Middle frontal gyrus (tissue), 1 donor: ENCODE data around the gene TMEM242.
"Not testable (repeated sequence)": the region's sequence is repeated elsewhere in the genome, so short reads cannot be mapped to it uniquely, and the experiment has no call there.

Source experiments
- DNase-seq: peaks from one replicate; pipeline ENCODE4 v3.0.0-alpha.2; 2015; ENCODE audit warnings: low spot score; ENCODE audit errors: extremely low spot score

Gene TMEM242

GRCh38 chr6:157323255-157323965, at the start of gene TMEM242:
Gene TMEM242 (minus strand): TSS chr6:157323519. CDS start chr6:157323499, 20 bp downstream.
- peak; percentile 87 for DNase-seq

- DNase-seq: no peak
Measured at GRCh38 chr6:157372501-157373280, 49.4 kb upstream of the TMEM242 start.

- DNase-seq: no peak
Measured at GRCh38 chr6:157370755-157371154, 47.4 kb upstream of the TMEM242 start.

GRCh38 chr6:157368359-157369049, 45.2 kb upstream of the TMEM242 start:
- DNase-seq: no peak

GRCh38 chr6:157366648-157367047, 43.3 kb upstream of the TMEM242 start:
- DNase-seq: no peak

GRCh38 chr6:157364705-157365104, 41.4 kb upstream of the TMEM242 start:
- DNase-seq: no peak

- no peak for DNase-seq
Measured at GRCh38 chr6:157361886-157362285, 38.6 kb upstream of the TMEM242 start.

GRCh38 chr6:157358287-157358686, 35.0 kb upstream of the TMEM242 start:
- no peak for DNase-seq

- DNase-seq: no peak
Measured at GRCh38 chr6:157346373-157346772, 23.1 kb upstream of the TMEM242 start.

- DNase-seq: no peak
Measured at GRCh38 chr6:157343732-157344131, 20.4 kb upstream of the TMEM242 start.

- no peak for DNase-seq
Measured at GRCh38 chr6:157339432-157339831, 16.1 kb upstream of the TMEM242 start.

- no peak for DNase-seq
Measured at GRCh38 chr6:157337751-157338150, 14.4 kb upstream of the TMEM242 start.

GRCh38 chr6:157337276-157337675, 14.0 kb upstream of the TMEM242 start:
- DNase-seq: not testable (repeated sequence)

- DNase-seq: no peak
Measured at GRCh38 chr6:157335829-157336228, 12.5 kb upstream of the TMEM242 start.

- no peak for DNase-seq
Measured at GRCh38 chr6:157333956-157334355, 10.6 kb upstream of the TMEM242 start.

GRCh38 chr6:157333537-157333936, 10.2 kb upstream of the TMEM242 start:
- DNase-seq: no peak

- no peak for DNase-seq
Measured at GRCh38 chr6:157332813-157333212, 9.5 kb upstream of the TMEM242 start.

GRCh38 chr6:157330831-157331230, 7.5 kb upstream of the TMEM242 start:
- no peak for DNase-seq

GRCh38 chr6:157329829-157330228, 6.5 kb upstream of the TMEM242 start:
- DNase-seq: no peak

- DNase-seq: no peak
Measured at GRCh38 chr6:157328108-157328692, 4.9 kb upstream of the TMEM242 start.

GRCh38 chr6:157326979-157327378, 3.7 kb upstream of the TMEM242 start:
- no peak for DNase-seq
